ENCODE data around the gene R3HDM2. TPM values are rescaled to one million over a fixed set of nuclear protein-coding genes. Genes with fewer than 3 reads are reported as not detected.

The R3HDM2 gene
- total and polyA plus RNA-seq, 2 of the 13 experiments (the other 11 are each of a cell fraction or from before 2014, with no cell fraction given): 11.1 to 23.5 TPM

GRCh38 chr12:57456145-57456700, 25.4 kb upstream of the R3HDM2 start (continued):
- TF ChIP-seq, protein P1, sequence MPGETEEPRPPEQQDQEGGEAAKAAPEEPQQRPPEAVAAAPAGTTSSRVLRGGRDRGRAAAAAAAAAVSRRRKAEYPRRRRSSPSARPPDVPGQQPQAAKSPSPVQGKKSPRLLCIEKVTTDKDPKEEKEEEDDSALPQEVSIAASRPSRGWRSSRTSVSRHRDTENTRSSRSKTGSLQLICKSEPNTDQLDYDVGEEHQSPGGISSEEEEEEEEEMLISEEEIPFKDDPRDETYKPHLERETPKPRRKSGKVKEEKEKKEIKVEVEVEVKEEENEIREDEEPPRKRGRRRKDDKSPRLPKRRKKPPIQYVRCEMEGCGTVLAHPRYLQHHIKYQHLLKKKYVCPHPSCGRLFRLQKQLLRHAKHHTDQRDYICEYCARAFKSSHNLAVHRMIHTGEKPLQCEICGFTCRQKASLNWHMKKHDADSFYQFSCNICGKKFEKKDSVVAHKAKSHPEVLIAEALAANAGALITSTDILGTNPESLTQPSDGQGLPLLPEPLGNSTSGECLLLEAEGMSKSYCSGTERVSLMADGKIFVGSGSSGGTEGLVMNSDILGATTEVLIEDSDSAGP (CRISPR knock-in tag; IDR thresholded peaks at IDR 0.05; ENCODE audit: borderline replicate concordance): peak; percentile 36; the same call in 1 of the 2 replicates
- no peak for TF ChIP-seq ZNF431 (CRISPR knock-in tag; IDR thresholded peaks at IDR 0.05; ENCODE audit: borderline replicate concordance, low read depth)
- TF ChIP-seq ATRX (CRISPR knock-in tag; IDR thresholded peaks at IDR 0.05; ENCODE audit: borderline replicate concordance): no peak
- no peak for TF ChIP-seq SMARCC2 (IDR thresholded peaks at IDR 0.05)
- no peak for TF ChIP-seq ZNF737 (CRISPR knock-in tag; IDR thresholded peaks at IDR 0.05; ENCODE audit: borderline replicate concordance)
- TF ChIP-seq ZFP36 (IDR thresholded peaks at IDR 0.05; ENCODE audit: borderline replicate concordance, low read depth, low read length, partially characterized antibody): no peak
- no peak for TF ChIP-seq SMAD1 (CRISPR knock-in tag; IDR thresholded peaks at IDR 0.05; ENCODE audit: borderline replicate concordance, low read depth)
- TF ChIP-seq REPIN1 (CRISPR knock-in tag; IDR thresholded peaks at IDR 0.05; ENCODE audit: borderline replicate concordance, low read depth): 0 out of 2 replicates have a peak, but pooled peaks have one; percentile 35
- TF ChIP-seq, protein P2, sequence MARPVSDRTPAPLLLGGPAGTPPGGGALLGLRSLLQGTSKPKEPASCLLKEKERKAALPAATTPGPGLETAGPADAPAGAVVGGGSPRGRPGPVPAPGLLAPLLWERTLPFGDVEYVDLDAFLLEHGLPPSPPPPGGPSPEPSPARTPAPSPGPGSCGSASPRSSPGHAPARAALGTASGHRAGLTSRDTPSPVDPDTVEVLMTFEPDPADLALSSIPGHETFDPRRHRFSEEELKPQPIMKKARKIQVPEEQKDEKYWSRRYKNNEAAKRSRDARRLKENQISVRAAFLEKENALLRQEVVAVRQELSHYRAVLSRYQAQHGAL (CRISPR knock-in tag; IDR thresholded peaks at IDR 0.05; ENCODE audit: not compliant biosample characterization): no peak
- TF ChIP-seq ZNF510 (CRISPR knock-in tag; IDR thresholded peaks at IDR 0.05; ENCODE audit: low read depth): no peak
- TF ChIP-seq ZMYM3 (CRISPR knock-in tag; IDR thresholded peaks at IDR 0.05): no peak
- TF ChIP-seq ZNF703 (CRISPR knock-in tag; IDR thresholded peaks at IDR 0.05; ENCODE audit: borderline replicate concordance): no peak
- TF ChIP-seq SPEN (CRISPR knock-in tag; IDR thresholded peaks at IDR 0.05; ENCODE audit: low read depth): 0 out of 2 replicates have a peak, but pooled peaks have one; percentile 9
- TF ChIP-seq, protein P3, sequence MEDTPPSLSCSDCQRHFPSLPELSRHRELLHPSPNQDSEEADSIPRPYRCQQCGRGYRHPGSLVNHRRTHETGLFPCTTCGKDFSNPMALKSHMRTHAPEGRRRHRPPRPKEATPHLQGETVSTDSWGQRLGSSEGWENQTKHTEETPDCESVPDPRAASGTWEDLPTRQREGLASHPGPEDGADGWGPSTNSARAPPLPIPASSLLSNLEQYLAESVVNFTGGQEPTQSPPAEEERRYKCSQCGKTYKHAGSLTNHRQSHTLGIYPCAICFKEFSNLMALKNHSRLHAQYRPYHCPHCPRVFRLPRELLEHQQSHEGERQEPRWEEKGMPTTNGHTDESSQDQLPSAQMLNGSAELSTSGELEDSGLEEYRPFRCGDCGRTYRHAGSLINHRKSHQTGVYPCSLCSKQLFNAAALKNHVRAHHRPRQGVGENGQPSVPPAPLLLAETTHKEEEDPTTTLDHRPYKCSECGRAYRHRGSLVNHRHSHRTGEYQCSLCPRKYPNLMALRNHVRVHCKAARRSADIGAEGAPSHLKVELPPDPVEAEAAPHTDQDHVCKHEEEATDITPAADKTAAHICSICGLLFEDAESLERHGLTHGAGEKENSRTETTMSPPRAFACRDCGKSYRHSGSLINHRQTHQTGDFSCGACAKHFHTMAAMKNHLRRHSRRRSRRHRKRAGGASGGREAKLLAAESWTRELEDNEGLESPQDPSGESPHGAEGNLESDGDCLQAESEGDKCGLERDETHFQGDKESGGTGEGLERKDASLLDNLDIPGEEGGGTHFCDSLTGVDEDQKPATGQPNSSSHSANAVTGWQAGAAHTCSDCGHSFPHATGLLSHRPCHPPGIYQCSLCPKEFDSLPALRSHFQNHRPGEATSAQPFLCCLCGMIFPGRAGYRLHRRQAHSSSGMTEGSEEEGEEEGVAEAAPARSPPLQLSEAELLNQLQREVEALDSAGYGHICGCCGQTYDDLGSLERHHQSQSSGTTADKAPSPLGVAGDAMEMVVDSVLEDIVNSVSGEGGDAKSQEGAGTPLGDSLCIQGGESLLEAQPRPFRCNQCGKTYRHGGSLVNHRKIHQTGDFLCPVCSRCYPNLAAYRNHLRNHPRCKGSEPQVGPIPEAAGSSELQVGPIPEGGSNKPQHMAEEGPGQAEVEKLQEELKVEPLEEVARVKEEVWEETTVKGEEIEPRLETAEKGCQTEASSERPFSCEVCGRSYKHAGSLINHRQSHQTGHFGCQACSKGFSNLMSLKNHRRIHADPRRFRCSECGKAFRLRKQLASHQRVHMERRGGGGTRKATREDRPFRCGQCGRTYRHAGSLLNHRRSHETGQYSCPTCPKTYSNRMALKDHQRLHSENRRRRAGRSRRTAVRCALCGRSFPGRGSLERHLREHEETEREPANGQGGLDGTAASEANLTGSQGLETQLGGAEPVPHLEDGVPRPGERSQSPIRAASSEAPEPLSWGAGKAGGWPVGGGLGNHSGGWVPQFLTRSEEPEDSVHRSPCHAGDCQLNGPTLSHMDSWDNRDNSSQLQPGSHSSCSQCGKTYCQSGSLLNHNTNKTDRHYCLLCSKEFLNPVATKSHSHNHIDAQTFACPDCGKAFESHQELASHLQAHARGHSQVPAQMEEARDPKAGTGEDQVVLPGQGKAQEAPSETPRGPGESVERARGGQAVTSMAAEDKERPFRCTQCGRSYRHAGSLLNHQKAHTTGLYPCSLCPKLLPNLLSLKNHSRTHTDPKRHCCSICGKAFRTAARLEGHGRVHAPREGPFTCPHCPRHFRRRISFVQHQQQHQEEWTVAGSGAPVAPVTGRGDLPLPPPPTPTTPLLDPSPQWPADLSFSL (CRISPR knock-in tag; IDR thresholded peaks at IDR 0.05): no peak
- TF ChIP-seq YEATS4 (CRISPR knock-in tag; IDR thresholded peaks at IDR 0.05; ENCODE audit: borderline replicate concordance): peak; percentile 24; the same call in 1 of the 2 replicates
- 0 out of 2 replicates have a peak, but pooled peaks have one; percentile 55 for TF ChIP-seq NRL (CRISPR knock-in tag; IDR thresholded peaks at IDR 0.05; ENCODE audit: borderline replicate concordance)
- peak; percentile 39; the same call in 1 of the 2 replicates for TF ChIP-seq ZC3H4 (CRISPR knock-in tag; IDR thresholded peaks at IDR 0.05; ENCODE audit: borderline replicate concordance)
- TF ChIP-seq LCORL (IDR thresholded peaks at IDR 0.05): no peak
- peak; percentile 75 for TF ChIP-seq LCORL (CRISPR knock-in tag; IDR thresholded peaks at IDR 0.05)
- TF ChIP-seq MED13 (CRISPR knock-in tag; IDR thresholded peaks at IDR 0.05): no peak
- no peak; the same call in 1 of the 2 replicates for TF ChIP-seq ZNF331 (CRISPR knock-in tag; IDR thresholded peaks at IDR 0.05)
- no peak for TF ChIP-seq ISX (CRISPR knock-in tag; conservative IDR thresholded peaks at IDR 0.05)
